H1 (cell line): ENCODE measurements around the gene LDLRAD3. TPM values are rescaled to one million over a fixed set of nuclear protein-coding genes. Genes with fewer than 3 reads are reported as not detected.

Source experiments
- CTCF ChIA-PET: fragments of 300-600 bp; sonication (Branson Sonifier 250); formaldehyde crosslinking; loops from one replicate; lab custom pipeline; 2021; ENCODE audit not compliant: partially characterized antibody; lab: Charles Lee
- POLR2A ChIA-PET: fragments of 300-600 bp; sonication (Branson Sonifier 250); formaldehyde crosslinking; loops from one replicate; lab custom pipeline; 2021; ENCODE audit warnings: inconsistent platforms; ENCODE audit not compliant: partially characterized antibody; lab: Charles Lee
- DNase-seq, 2 experiments: peaks; one replicate each; pipeline versions ENCODE4 v3.0.0 to v3.0.0-alpha.2; 2010 to 2022; ENCODE audit warnings: low spot score in 2 of 2, low read depth in 1 of 2, mixed read lengths in 1 of 2
- FAIRE-seq: peaks from 2 replicates; lab custom pipeline; 2011; peaks lifted over from hg19 to GRCh38; lab: Jason Lieb, UNC
- H2AFZ ChIP-seq: 2 replicates; pipeline ENCODE4 v1.8.1; 2012; ENCODE audit warnings: low read length, inconsistent platforms
- H2AK5ac ChIP-seq: 2 replicates; pipeline ENCODE4 v1.6.1; 2013; ENCODE audit warnings: low read depth, low read length
- H2BK120ac ChIP-seq: replicated peaks from 2 replicates; pipeline ENCODE3; 2013; ENCODE audit warnings: low read depth, low read length, inconsistent platforms
- H2BK12ac ChIP-seq: 2 replicates; pipeline ENCODE4 v1.6.1; 2013; ENCODE audit warnings: low read depth, low read length
- H2BK15ac ChIP-seq: 2 replicates; pipeline ENCODE4 v1.6.1; 2013; ENCODE audit warnings: low read length
- H2BK20ac ChIP-seq: 2 replicates; pipeline ENCODE4 v1.6.1; 2013; ENCODE audit warnings: low read length
- H2BK5ac ChIP-seq: 2 replicates; pipeline ENCODE4 v1.6.1; 2013; ENCODE audit warnings: low read depth, low read length
- H3K14ac ChIP-seq: 2 replicates; pipeline ENCODE4 v1.6.1; 2013; ENCODE audit warnings: inconsistent platforms; ENCODE audit not compliant: insufficient read length
- H3K18ac ChIP-seq: 2 replicates; pipeline ENCODE4 v1.6.1; 2013; ENCODE audit warnings: low read length; ENCODE audit errors: extremely low read depth
- H3K23ac ChIP-seq: 2 replicates; pipeline ENCODE4 v1.6.1; 2013; ENCODE audit warnings: inconsistent platforms; ENCODE audit not compliant: insufficient read length
- H3K23me2 ChIP-seq: 2 replicates; pipeline ENCODE4 v1.6.1; 2013; ENCODE audit warnings: low read depth, low read length
- H3K27ac ChIP-seq: 2 replicates; pipeline ENCODE4 v1.6.1; 2011; ENCODE audit warnings: low read depth, low read length, inconsistent platforms
- H3K27me3 ChIP-seq, 4 experiments: replicated peaks in 1 of 4; 1 replicate in 1 of 4; 2 replicates in 3 of 4; pipeline versions ENCODE4 v1.6.1 to v1.8.1; 2011 to 2013; ENCODE audit warnings: low read length in 3 of 4, mild to moderate bottlenecking in 3 of 4, inconsistent platforms in 2 of 4, mixed read lengths in 2 of 4, moderate library complexity in 1 of 4; ENCODE audit not compliant: control insufficient read depth in 3 of 4, insufficient read depth in 3 of 4; ENCODE audit errors: extremely low read depth in 1 of 4
- H3K36me3 ChIP-seq, 4 experiments: 2 replicates each; pipeline versions ENCODE4 v1.6.1 to v1.8.1; 2011 to 2013; ENCODE audit warnings: mild to moderate bottlenecking in 4 of 4, low read length in 3 of 4, moderate library complexity in 2 of 4, control low read depth in 1 of 4, inconsistent platforms in 1 of 4; ENCODE audit not compliant: insufficient read depth in 4 of 4, control insufficient read depth in 2 of 4
- H3K4ac ChIP-seq: replicated peaks from 2 replicates; pipeline ENCODE3; 2013; ENCODE audit warnings: low read length, low read depth, mixed read lengths, inconsistent platforms; ENCODE audit not compliant: insufficient read length
- H3K4me1 ChIP-seq, 4 experiments: replicated peaks in 1 of 4; 1 replicate in 1 of 4; 2 replicates in 3 of 4; pipeline versions ENCODE4 v1.6.1 to v1.8.1; 2011 to 2013; ENCODE audit warnings: low read length in 3 of 4, inconsistent platforms in 2 of 4, mixed read lengths in 1 of 4; ENCODE audit not compliant: insufficient read depth in 4 of 4, control insufficient read depth in 3 of 4
- H3K4me2 ChIP-seq, 2 experiments: 2 replicates each; pipeline versions ENCODE4 v1.6.1 to v1.8.1; 2011 to 2013; ENCODE audit warnings: low read depth in 2 of 2, low read length in 2 of 2, control low read depth in 1 of 2, inconsistent platforms in 1 of 2, mild to moderate bottlenecking in 1 of 2; ENCODE audit not compliant: insufficient read depth in 1 of 2
- H3K4me3 ChIP-seq, 4 experiments: fragments of 200-600, 300-600 bp in 1 of 4; sonication (generic), shearing (Covaris generic), sonication (Bioruptor Twin) in 1 of 4; 2 replicates each; pipeline versions ENCODE4 v1.5.1 to v1.8.1; 2011 to 2016; ENCODE audit warnings: low read length in 4 of 4, low read depth in 3 of 4, control low read depth in 2 of 4, inconsistent platforms in 2 of 4, mild to moderate bottlenecking in 2 of 4, mixed read lengths in 1 of 4, moderate library complexity in 1 of 4; ENCODE audit not compliant: insufficient read depth in 2 of 4; ENCODE audit errors: extremely low read depth in 1 of 4
- H3K56ac ChIP-seq: replicated peaks from 2 replicates; pipeline ENCODE3; 2013; ENCODE audit warnings: low read depth, mild to moderate bottlenecking, mixed read lengths, low read length, inconsistent platforms; ENCODE audit not compliant: insufficient read length
- H3K79me1 ChIP-seq: 2 replicates; pipeline ENCODE4 v1.6.1; 2013; ENCODE audit warnings: low read depth, low read length, control low read depth
- H3K79me2 ChIP-seq, 2 experiments: 2 replicates each; pipeline versions ENCODE4 v1.6.1 to v1.8.1; 2012 to 2013; ENCODE audit warnings: low read length in 2 of 2, mild to moderate bottlenecking in 2 of 2, inconsistent platforms in 1 of 2; ENCODE audit not compliant: insufficient read depth in 2 of 2, control insufficient read depth in 1 of 2
- H3K9ac ChIP-seq, 4 experiments: replicated peaks in 1 of 4; 1 replicate in 1 of 4; 2 replicates in 3 of 4; pipeline versions ENCODE4 v1.6.1 to v1.8.1; 2011 to 2013; ENCODE audit warnings: low read depth in 3 of 4, low read length in 3 of 4, control low read depth in 2 of 4, mild to moderate bottlenecking in 2 of 4, moderate library complexity in 2 of 4, inconsistent platforms in 1 of 4; ENCODE audit errors: extremely low read depth in 1 of 4
- H3K9me3 ChIP-seq, 2 experiments: 2 replicates each; pipeline versions ENCODE4 v1.6.1 to v1.8.1; 2012 to 2013; ENCODE audit warnings: mild to moderate bottlenecking in 2 of 2, moderate library complexity in 2 of 2, control low read depth in 1 of 2, inconsistent platforms in 1 of 2, low read depth in 1 of 2, low read length in 1 of 2, mixed read lengths in 1 of 2; ENCODE audit not compliant: insufficient read depth in 2 of 2
- H4K20me1 ChIP-seq, 2 experiments: replicated peaks in 1 of 2; 2 replicates each; pipeline versions ENCODE3 to v1.8.1; 2011 to 2013; ENCODE audit warnings: inconsistent platforms in 2 of 2, low read length in 2 of 2, mild to moderate bottlenecking in 1 of 2; ENCODE audit not compliant: insufficient read depth in 2 of 2, control insufficient read depth in 1 of 2
- H4K5ac ChIP-seq: 2 replicates; pipeline ENCODE4 v1.6.1; 2013; ENCODE audit warnings: low read length, low read depth, mixed read lengths, inconsistent platforms; ENCODE audit not compliant: insufficient read length
- H4K8ac ChIP-seq: 2 replicates; pipeline ENCODE4 v1.8.0; 2013; ENCODE audit warnings: mild to moderate bottlenecking, moderate library complexity, low read length, inconsistent platforms; ENCODE audit not compliant: insufficient read depth; ENCODE audit errors: extremely low read depth
- H4K91ac ChIP-seq: replicated peaks from 2 replicates; pipeline ENCODE3; 2013; ENCODE audit warnings: low read length, mixed read lengths, inconsistent platforms; ENCODE audit not compliant: insufficient read length
- CREB1 ChIP-seq: IDR thresholded peaks from 2 replicates; pipeline ENCODE4 v1.6.1; 2012; ENCODE audit warnings: inconsistent platforms
- E2F6 ChIP-seq: IDR thresholded peaks from 2 replicates; pipeline ENCODE4 v1.6.1; 2012; ENCODE audit warnings: inconsistent platforms
- HDAC2 ChIP-seq, 2 experiments: fragments of 300-600 bp in 1 of 2; sonication (generic) in 1 of 2; IDR thresholded peaks; 2 replicates each; pipeline ENCODE4 v1.6.1; 2011 to 2012; ENCODE audit warnings: low read depth in 2 of 2, low read length in 2 of 2, mild to moderate bottlenecking in 2 of 2, moderate library complexity in 2 of 2, borderline replicate concordance in 1 of 2, inconsistent platforms in 1 of 2
- MAFK ChIP-seq: IDR thresholded peaks from 2 replicates; pipeline ENCODE4 v1.6.1; 2012; ENCODE audit warnings: low read depth, mild to moderate bottlenecking, improper control_type of control experiment, low read length
- TBP ChIP-seq: IDR thresholded peaks from 2 replicates; pipeline ENCODE4 v1.6.1; 2011; ENCODE audit warnings: low read depth, low read length, improper control_type of control experiment
- WGBS, 2 experiments: shearing (Covaris generic) in 1 of 2; methylation state at CpG; one replicate each; pipeline versions ENCODE4 v1.1.6 to v1.1.7; 2013 to 2015; ENCODE audit warnings: low lambda C conversion rate in 2 of 2, mixed read lengths in 2 of 2, inconsistent platforms in 1 of 2, low coverage in 1 of 2, missing lambda C conversion rate in 1 of 2; ENCODE audit not compliant: insufficient replicate concordance in 2 of 2, insufficient coverage in 1 of 2, insufficient read length in 1 of 2; ENCODE audit errors: extremely low coverage in 1 of 2, missing lambda C conversion rate in 1 of 2; 5-methylcytosine and 5-hydroxymethylcytosine counted together
- polyA plus RNA-seq, 7 experiments: library from polyadenylated mRNA; depleted of rRNA in 3 of 7; stranded (reverse) in 5 of 7; unstranded in 2 of 7; fragments of >200 nt in 5 of 7; fragments of 200-250 nt in 2 of 7; gene quantifications; 1 replicate in 5 of 7; 2 replicates in 1 of 7; 4 replicates in 1 of 7; pipeline versions ENCODE4 v1.2.1 to v1.2.3, GENCODE V29; 2011 to 2013; ENCODE audit warnings: missing spikeins in 2 of 7, mixed read lengths in 2 of 7
- total RNA-seq: library from RNA; stranded (reverse); fragmentation: NEBNext Ultra II Directional; extraction: Animal tissue kit (Norgen Biotek cat#: 25700); gene quantifications from 2 replicates; pipeline ENCODE4 v1.2.1, GENCODE V29; 2021

Gene LDLRAD3
- total and polyA plus RNA-seq, 2 of the 8 experiments (the other 6 are each of a cell fraction or from before 2014, with no cell fraction given) = 18.6 to 22.8 TPM

- FAIRE-seq = no peak
- Histone ChIP-seq H2BK12ac (no peak overlapping the region), H3K23ac (no peak overlapping the region), H2AK5ac (no peak overlapping the region), H3K4ac (no peak overlapping the region), H3K79me1 (no peaks in the 10 kb centered on the region), H2AFZ (no peak overlapping the region), H2BK120ac (no peak overlapping the region), H3K36me3 (no peaks in the 10 kb centered on the region), H2BK5ac (no peak overlapping the region), H3K18ac (no peak overlapping the region), H4K5ac (no peak overlapping the region), H3K79me2 (no peaks in the 10 kb centered on the region), H4K8ac (no peak overlapping the region), H4K91ac (no peak overlapping the region), H3K23me2 (no peaks in the 10 kb centered on the region), H3K4me3 (no peak overlapping the region), H3K56ac (no peak overlapping the region), H3K4me1 (peaks cover 0 to 3% (median 0%) of the 10 kb centered on the region in 4 experiments; a peak in 2 of 7 replicates), H2BK15ac (no peak overlapping the region), H3K9me3 (no peaks in the 10 kb centered on the region), H3K4me2 (no peak overlapping the region), H3K14ac (no peak overlapping the region), H3K27me3 (no peaks in the 10 kb centered on the region; a peak in 1 of 7 replicates), H3K27ac (no peak overlapping the region), H4K20me1 (no peaks in the 10 kb centered on the region), H2BK20ac (no peak overlapping the region), H3K9ac (no peak overlapping the region; a peak in 1 of 7 replicates)
- CTCF ChIA-PET = interaction anchor here (0.9 to 1.7 kb wide), 4 partner anchors 11 to 334 kb away, joined by 3 to 4 read pairs (median 4); no protein-coding TSS in a partner anchor
- DNase-seq = no peak
- POLR2A ChIA-PET = interaction anchor here (0.6 to 2.3 kb wide), 3 partner anchors 10 to 103 kb away, joined by 3 to 6 read pairs (median 3); no protein-coding TSS in a partner anchor
- WGBS, 2 experiments = 86% methylated on average over 4 of the region's 4 CpGs; no CpG with 5 or more reads in 1 of the 2 experiments
- TF ChIP-seq MAFK (no peak), E2F6 (no peak), CREB1 (no peak), HDAC2 (IDR thresholded peaks at IDR 0.05; ENCODE audit: borderline replicate concordance in 1 of 2, low read depth in 2 of 2, low read length in 2 of 2) (no peak), TBP (no peak)
Measured at GRCh38 chr11:35934981-35935380, 8.9 kb upstream of the LDLRAD3 start.
